Neural cell (in vitro differentiated cells): Measurements from ENCODE around the gene SLC30A4. TPM values are rescaled to one million over a fixed set of nuclear protein-coding genes. Genes with fewer than 3 reads are reported as not detected.

Experiments
- H2AFZ ChIP-seq: fragments of 200-600, 300-800 bp; sonication (generic), shearing (Covaris generic); 2 replicates; pipeline ENCODE4 v1.6.0; 2014; ENCODE audit warnings: low read depth, mild to moderate bottlenecking, antibody characterized with exemption, low read length, moderate library complexity
- H3F3A ChIP-seq: fragments of 200-600 bp; shearing (Covaris generic); 2 replicates; pipeline ENCODE4 v1.6.1; 2016; ENCODE audit warnings: mild to moderate bottlenecking, moderate library complexity, mixed read lengths, antibody characterized with exemption, low read length; ENCODE audit not compliant: insufficient read depth, poor library complexity, severe bottlenecking
- H3K27ac ChIP-seq: fragments of 200-600, 300-800 bp; sonication (generic), shearing (Covaris generic); 2 replicates; pipeline ENCODE4 v1.5.1; 2014; ENCODE audit warnings: mild to moderate bottlenecking, low read length, moderate library complexity
- H3K27me3 ChIP-seq: fragments of 300-800, 200-600 bp; sonication (generic), shearing (Covaris generic); 2 replicates; pipeline ENCODE4 v1.6.0; 2014; ENCODE audit warnings: mild to moderate bottlenecking, low read depth, low read length, moderate library complexity; ENCODE audit not compliant: insufficient read depth
- H3K36me3 ChIP-seq: fragments of 300-800, 200-600 bp; sonication (generic), shearing (Covaris generic); 2 replicates; pipeline ENCODE4 v1.5.1; 2014; ENCODE audit warnings: mild to moderate bottlenecking, antibody characterized with exemption, low read length, moderate library complexity; ENCODE audit not compliant: insufficient read depth
- H3K4me2 ChIP-seq: fragments of 300-800, 200-600 bp; sonication (generic), shearing (Covaris generic); 2 replicates; pipeline ENCODE4 v1.6.0; 2014; ENCODE audit warnings: mild to moderate bottlenecking, low read length
- H3K4me3 ChIP-seq: fragments of 300-800, 200-600 bp; sonication (generic), shearing (Covaris generic); 2 replicates; pipeline ENCODE4 v1.5.1; 2014; ENCODE audit warnings: mild to moderate bottlenecking, low read length, moderate library complexity
- H3K79me2 ChIP-seq: fragments of 200-600 bp; shearing (Covaris generic); replicated peaks from 2 replicates; pipeline ENCODE4 v1.6.0; 2014; ENCODE audit warnings: mild to moderate bottlenecking, low read length, moderate library complexity; ENCODE audit not compliant: insufficient read depth
- H3K9ac ChIP-seq: fragments of 300-800, 200-600 bp; sonication (generic), shearing (Covaris generic); 2 replicates; pipeline ENCODE4 v1.6.1; 2016; ENCODE audit warnings: mild to moderate bottlenecking, low read length, mixed read lengths
- H3K9me2 ChIP-seq: fragments of 200-600 bp; shearing (Covaris generic); 2 replicates; pipeline ENCODE4 v1.6.1; 2016; ENCODE audit warnings: mild to moderate bottlenecking, low read length, mixed read lengths; ENCODE audit not compliant: insufficient read depth
- H3K9me3 ChIP-seq: fragments of 200-600, 300-800 bp; sonication (generic), shearing (Covaris generic); 2 replicates; pipeline ENCODE4 v1.6.1; 2016; ENCODE audit warnings: mild to moderate bottlenecking, mixed run types, low read length, moderate library complexity, mixed read lengths
- H4K20me1 ChIP-seq: fragments of 200-600 bp; shearing (Covaris generic); 2 replicates; pipeline ENCODE4 v1.6.1; 2016; ENCODE audit warnings: mild to moderate bottlenecking, mixed run types; ENCODE audit not compliant: insufficient read depth
- EP300 ChIP-seq: fragments of 450-650 bp; conservative IDR thresholded peaks from 2 replicates; pipeline ENCODE4 v1.6.1; 2014; ENCODE audit warnings: antibody characterized with exemption, mild to moderate bottlenecking, moderate library complexity; ENCODE audit not compliant: poor library complexity, severe bottlenecking
- EZH2 ChIP-seq: fragments of 200-600, 300-800 bp; shearing (Covaris generic), sonication (generic); IDR thresholded peaks from 2 replicates; pipeline ENCODE4 v1.6.1; 2014; ENCODE audit warnings: antibody characterized with exemption, low read length, borderline replicate concordance, mild to moderate bottlenecking; ENCODE audit not compliant: insufficient read depth, poor library complexity, severe bottlenecking
- MXI1 ChIP-seq: fragments of 450-650 bp; conservative IDR thresholded peaks from 2 replicates; pipeline ENCODE4 v1.6.1; 2014; ENCODE audit warnings: antibody characterized with exemption, mild to moderate bottlenecking; ENCODE audit not compliant: poor library complexity, severe bottlenecking
- POLR2AphosphoS5 ChIP-seq: IDR thresholded peaks from 2 replicates; pipeline ENCODE4 v1.6.1; 2012
- RAD21 ChIP-seq: fragments of 450-650 bp; conservative IDR thresholded peaks from 2 replicates; pipeline ENCODE4 v1.6.1; 2014; ENCODE audit warnings: antibody characterized with exemption, mild to moderate bottlenecking, moderate library complexity
- SMC3 ChIP-seq: fragments of 450-650 bp; conservative IDR thresholded peaks from 2 replicates; pipeline ENCODE4 v1.6.1; 2014; ENCODE audit warnings: antibody characterized with exemption, mild to moderate bottlenecking, moderate library complexity; ENCODE audit not compliant: poor library complexity
- TAF1 ChIP-seq: IDR thresholded peaks from 2 replicates; pipeline ENCODE4 v1.6.1; 2012; ENCODE audit warnings: low read depth
- polyA minus RNA-seq: library from RNA; depleted of rRNA, polyadenylated mRNA; stranded (reverse); fragments of >200 nt; gene quantifications from 2 replicates; pipeline ENCODE4 v1.2.3, GENCODE V29; 2014
- polyA plus RNA-seq: library from polyadenylated mRNA; depleted of rRNA; stranded (reverse); fragments of >200 nt; gene quantifications from 2 replicates; pipeline ENCODE4 v1.2.3, GENCODE V29; 2014
- TF ChIP-seq, protein P1 (sequence below): fragments of 450-650 bp; IDR thresholded peaks from 2 replicates; pipeline ENCODE4 v1.5.1; 2014; ENCODE audit warnings: antibody characterized with exemption, mild to moderate bottlenecking, moderate library complexity; ENCODE audit not compliant: poor library complexity, severe bottlenecking
- TF ChIP-seq, protein P2 (sequence below): IDR thresholded peaks from 2 replicates; pipeline ENCODE4 v1.6.1; 2012; ENCODE audit warnings: borderline replicate concordance

Gene SLC30A4, protein sequence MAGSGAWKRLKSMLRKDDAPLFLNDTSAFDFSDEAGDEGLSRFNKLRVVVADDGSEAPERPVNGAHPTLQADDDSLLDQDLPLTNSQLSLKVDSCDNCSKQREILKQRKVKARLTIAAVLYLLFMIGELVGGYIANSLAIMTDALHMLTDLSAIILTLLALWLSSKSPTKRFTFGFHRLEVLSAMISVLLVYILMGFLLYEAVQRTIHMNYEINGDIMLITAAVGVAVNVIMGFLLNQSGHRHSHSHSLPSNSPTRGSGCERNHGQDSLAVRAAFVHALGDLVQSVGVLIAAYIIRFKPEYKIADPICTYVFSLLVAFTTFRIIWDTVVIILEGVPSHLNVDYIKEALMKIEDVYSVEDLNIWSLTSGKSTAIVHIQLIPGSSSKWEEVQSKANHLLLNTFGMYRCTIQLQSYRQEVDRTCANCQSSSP
- polyA plus RNA-seq (6.7 and 7.1 TPM in 2 replicates), polyA minus RNA-seq (17.8 and 20.4 TPM in 2 replicates)

- Histone ChIP-seq H2AFZ (peak within 1 kb of the TSS; percentile 30), H3K9me3 (no peaks in the 10 kb centered on the region), H3F3A (peaks cover 4% of the 10 kb centered on the region), H3K27me3 (peaks cover 5% of the 10 kb centered on the region), H3K27ac (peak within 1 kb of the TSS; percentile 39), H3K9ac (peak within 1 kb of the TSS; percentile 68), H3K36me3 (no peaks in the 10 kb centered on the region), H4K20me1 (no peaks in the 10 kb centered on the region), H3K9me2 (no peaks in the 10 kb centered on the region), H3K4me3 (peak within 1 kb of the TSS; percentile 88), H3K79me2 (no peaks in the 10 kb centered on the region), H3K4me2 (peak within 1 kb of the TSS; percentile 73)
- TF ChIP-seq EP300 = peak; percentile 43
- TF ChIP-seq, protein P1, sequence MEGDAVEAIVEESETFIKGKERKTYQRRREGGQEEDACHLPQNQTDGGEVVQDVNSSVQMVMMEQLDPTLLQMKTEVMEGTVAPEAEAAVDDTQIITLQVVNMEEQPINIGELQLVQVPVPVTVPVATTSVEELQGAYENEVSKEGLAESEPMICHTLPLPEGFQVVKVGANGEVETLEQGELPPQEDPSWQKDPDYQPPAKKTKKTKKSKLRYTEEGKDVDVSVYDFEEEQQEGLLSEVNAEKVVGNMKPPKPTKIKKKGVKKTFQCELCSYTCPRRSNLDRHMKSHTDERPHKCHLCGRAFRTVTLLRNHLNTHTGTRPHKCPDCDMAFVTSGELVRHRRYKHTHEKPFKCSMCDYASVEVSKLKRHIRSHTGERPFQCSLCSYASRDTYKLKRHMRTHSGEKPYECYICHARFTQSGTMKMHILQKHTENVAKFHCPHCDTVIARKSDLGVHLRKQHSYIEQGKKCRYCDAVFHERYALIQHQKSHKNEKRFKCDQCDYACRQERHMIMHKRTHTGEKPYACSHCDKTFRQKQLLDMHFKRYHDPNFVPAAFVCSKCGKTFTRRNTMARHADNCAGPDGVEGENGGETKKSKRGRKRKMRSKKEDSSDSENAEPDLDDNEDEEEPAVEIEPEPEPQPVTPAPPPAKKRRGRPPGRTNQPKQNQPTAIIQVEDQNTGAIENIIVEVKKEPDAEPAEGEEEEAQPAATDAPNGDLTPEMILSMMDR = peak; percentile 76
- no peak for TF ChIP-seq TAF1
- TF ChIP-seq SMC3 = peak; percentile 59
- TF ChIP-seq POLR2AphosphoS5 = peak; percentile 45
These were observed at the start of gene SLC30A4 for GRCh38 chr15:45522328-45523165. Gene SLC30A4 (minus strand): TSS chr15:45522755. CDS start chr15:45522354, 401 bp downstream.

DNA sequence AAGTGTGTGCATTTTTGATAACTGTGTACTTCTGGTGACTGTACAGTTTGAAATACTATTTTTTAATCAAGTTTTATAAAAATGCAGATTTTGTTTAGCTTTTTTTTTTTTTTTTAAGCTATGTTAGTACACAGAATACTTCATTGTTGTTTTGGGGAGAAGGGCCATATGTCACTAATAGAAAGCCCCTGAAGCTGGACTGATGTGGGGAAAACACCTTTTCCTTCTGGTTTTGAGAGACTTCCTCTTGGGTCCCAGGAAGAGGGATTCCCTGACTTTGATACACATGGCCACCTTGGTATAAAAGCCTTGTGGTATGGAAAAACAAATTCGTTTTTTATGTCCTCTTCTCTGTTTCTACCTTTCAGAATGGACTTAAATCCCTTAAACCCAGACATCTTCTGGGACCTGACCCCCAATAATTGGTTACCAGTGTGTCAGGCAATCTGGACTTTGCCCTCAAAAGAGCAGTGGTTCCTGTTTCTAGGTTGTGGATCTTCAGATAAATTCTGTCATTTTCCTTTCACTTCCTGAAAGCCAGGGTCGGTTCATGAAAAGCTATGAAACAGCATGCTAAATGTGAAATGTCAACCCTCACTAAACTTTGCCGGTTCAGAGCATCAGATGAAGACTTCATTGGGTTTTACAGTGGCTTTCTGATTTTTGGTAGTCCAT, 33.5 kb upstream of the SLC30A4 start:
- Histone ChIP-seq H3K9ac (no peak overlapping the region), H3F3A (no peaks in the 10 kb centered on the region)
- no peak for TF ChIP-seq EZH2
- no peak for TF ChIP-seq EP300
- TF ChIP-seq RAD21 = no peak
- TF ChIP-seq MXI1 = no peak
- TF ChIP-seq, protein P1 = no peak
- no peak for TF ChIP-seq SMC3
- no peak for TF ChIP-seq POLR2AphosphoS5
- TF ChIP-seq TAF1 = no peak
- TF ChIP-seq, protein P2, sequence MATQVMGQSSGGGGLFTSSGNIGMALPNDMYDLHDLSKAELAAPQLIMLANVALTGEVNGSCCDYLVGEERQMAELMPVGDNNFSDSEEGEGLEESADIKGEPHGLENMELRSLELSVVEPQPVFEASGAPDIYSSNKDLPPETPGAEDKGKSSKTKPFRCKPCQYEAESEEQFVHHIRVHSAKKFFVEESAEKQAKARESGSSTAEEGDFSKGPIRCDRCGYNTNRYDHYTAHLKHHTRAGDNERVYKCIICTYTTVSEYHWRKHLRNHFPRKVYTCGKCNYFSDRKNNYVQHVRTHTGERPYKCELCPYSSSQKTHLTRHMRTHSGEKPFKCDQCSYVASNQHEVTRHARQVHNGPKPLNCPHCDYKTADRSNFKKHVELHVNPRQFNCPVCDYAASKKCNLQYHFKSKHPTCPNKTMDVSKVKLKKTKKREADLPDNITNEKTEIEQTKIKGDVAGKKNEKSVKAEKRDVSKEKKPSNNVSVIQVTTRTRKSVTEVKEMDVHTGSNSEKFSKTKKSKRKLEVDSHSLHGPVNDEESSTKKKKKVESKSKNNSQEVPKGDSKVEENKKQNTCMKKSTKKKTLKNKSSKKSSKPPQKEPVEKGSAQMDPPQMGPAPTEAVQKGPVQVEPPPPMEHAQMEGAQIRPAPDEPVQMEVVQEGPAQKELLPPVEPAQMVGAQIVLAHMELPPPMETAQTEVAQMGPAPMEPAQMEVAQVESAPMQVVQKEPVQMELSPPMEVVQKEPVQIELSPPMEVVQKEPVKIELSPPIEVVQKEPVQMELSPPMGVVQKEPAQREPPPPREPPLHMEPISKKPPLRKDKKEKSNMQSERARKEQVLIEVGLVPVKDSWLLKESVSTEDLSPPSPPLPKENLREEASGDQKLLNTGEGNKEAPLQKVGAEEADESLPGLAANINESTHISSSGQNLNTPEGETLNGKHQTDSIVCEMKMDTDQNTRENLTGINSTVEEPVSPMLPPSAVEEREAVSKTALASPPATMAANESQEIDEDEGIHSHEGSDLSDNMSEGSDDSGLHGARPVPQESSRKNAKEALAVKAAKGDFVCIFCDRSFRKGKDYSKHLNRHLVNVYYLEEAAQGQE = no peak

More for the DNA sequence above, 33.5 kb upstream of the SLC30A4 start:
- Histone ChIP-seq H3K27me3 (no peaks in the 10 kb centered on the region), H3K4me2 (no peak overlapping the region), H3K9me3 (no peaks in the 10 kb centered on the region), H3K27ac (no peak overlapping the region), H3K79me2 (no peaks in the 10 kb centered on the region), H4K20me1 (no peaks in the 10 kb centered on the region), H3K36me3 (no peaks in the 10 kb centered on the region), H3K9me2 (no peaks in the 10 kb centered on the region), H2AFZ (no peak overlapping the region), H3K4me3 (no peak overlapping the region)
